HG03354 (cell line): ENCODE measurements around the gene PRKD1.
"Not testable (repeated sequence)": the region's sequence is repeated elsewhere in the genome, so short reads cannot be mapped to it uniquely, and the experiment has no call there.

ENCODE experiments used
- ATAC-seq: cut with Tn5 transposase; IDR thresholded peaks from one replicate; pipeline ENCODE4 v1.9.1; 2021; ENCODE audit warnings: mild to moderate bottlenecking; ENCODE audit not compliant: unreplicated experiment, poor library complexity, severe bottlenecking

PRKD1 gene

DNA sequence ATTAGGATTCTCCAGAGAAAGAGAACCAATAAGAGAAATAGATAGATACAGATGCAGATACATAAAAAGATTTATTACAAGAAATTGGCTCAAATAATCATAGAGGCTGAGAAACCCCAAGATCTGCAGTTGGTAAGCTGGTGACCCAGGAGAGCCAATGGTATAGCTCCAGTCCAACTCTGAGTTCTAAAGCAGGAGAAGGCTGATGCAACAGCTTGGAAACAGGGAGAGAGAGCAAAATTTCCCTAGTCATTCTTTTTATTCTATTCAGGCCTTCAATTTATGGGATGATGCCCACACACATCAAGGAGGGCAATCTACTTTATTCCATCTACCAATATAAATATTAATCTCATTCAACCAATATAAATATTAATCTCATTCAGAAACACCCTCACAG lies 218.2 kb downstream of the PRKD1 start:
- ATAC-seq = no peak

GRCh38 chr14:29706700-29707099 lies 220.9 kb downstream of the PRKD1 start:
- no peak for ATAC-seq

DNA sequence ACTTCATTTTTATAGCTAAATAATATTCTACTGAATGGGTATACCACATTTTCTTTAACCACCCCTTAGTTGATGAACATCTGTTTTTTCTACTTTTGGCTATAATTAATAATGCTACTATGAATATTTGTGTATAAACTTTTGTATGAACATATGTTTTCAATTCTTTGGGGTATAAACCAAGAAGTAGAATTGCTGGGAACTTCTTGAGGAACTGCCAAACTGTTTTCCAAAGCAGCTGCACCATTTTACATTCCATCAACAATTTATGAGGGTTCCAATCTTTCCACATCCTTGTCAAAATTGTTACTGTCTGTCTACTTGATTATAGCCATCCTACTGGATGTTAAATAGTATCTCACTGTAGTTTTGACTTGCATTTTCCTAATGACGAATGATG lies 221.8 kb downstream of the PRKD1 start:
- ATAC-seq = no peak

DNA sequence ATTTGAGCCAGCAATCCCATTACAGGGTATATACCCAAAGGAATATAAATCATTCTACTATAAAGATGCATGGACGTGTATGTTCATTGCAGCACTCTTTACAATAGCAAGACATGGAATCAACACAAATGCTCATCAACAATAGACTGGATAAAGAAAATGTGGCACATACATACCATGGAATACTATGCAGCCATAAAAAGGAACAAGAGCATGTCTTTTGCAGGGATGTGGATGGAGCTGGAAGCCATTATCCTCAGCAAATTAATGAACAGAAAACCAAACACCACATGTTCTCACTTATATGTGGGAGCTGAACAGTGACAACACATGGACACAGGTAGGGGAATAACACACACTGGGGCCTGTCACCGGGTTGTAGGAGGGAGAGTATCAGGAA lies 238.1 kb downstream of the PRKD1 start:
- ATAC-seq = not testable (repeated sequence)

GRCh38 chr14:29687866-29688265 lies 239.8 kb downstream of the PRKD1 start:
- ATAC-seq = no peak

DNA sequence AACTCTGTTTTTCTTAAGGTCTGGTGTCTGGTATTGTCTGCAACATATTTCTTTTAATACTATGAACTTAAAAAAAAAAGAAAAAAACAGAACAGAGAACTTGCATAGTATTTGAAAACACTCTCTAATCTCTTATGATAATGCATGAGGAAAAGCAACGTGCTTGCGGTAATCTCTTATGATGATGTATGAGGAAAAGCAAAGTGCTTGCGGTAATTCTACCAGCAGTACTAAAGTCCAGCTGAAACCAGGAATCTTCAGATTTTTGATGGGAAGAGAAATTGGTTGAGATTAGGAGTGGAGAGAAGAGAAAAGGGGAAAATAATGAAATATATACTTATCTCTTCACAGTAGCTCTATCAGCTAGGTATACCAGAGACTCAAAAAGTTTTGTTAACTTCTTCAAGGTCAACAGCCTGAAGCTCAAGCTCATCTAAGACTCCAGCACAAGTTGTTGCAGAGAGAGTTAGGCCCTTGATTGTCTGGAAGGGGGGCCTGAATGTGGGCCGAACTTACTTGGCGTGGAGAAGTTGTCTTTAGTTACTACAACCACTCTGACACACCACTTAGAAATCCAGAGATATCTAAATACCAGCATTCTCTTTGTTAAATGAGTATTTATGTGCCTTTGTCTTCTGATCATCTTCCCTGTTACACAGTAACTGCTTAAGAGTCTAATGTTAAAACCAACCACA lies 240.4 kb downstream of the PRKD1 start:
- no peak for ATAC-seq

DNA sequence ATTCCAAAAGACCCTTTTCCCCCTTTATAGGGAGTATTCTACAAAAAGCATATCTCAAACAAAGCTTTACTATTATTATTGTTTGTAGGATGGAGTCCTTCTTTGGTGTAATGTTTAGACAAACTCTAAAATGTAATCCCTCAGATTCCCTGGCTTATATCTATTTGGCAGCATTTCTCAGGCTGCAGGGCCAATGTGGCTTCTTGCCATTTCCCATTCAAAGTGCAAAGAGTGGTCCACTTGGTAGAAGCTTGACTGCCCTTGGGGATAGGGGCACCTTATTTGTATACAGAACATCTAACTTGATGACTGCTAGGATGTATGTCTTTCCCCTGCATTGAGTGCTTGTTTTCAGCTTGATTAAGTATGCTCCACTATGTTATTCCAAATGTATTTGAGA lies 242.7 kb downstream of the PRKD1 start:
- ATAC-seq = no peak

DNA sequence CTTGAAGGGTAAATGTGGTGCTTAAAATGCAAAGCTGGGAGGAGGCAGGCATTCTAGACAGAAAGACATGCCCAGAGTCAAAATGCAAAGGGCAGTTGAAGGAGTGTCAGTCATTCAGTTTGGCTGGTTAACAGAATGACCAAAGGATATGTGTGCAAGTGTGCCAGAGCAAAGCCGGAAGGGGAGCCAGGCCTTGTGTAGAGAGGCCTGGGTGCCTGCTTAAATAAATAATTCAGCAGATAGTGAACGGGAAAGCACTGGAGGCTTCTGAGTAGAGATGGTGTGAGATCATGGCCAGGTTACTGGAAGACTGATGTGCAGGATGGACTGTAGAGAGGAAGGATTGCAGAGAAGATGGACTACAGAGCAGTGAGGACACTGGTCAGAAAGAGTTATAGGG lies 244.9 kb downstream of the PRKD1 start:
- no peak for ATAC-seq

DNA sequence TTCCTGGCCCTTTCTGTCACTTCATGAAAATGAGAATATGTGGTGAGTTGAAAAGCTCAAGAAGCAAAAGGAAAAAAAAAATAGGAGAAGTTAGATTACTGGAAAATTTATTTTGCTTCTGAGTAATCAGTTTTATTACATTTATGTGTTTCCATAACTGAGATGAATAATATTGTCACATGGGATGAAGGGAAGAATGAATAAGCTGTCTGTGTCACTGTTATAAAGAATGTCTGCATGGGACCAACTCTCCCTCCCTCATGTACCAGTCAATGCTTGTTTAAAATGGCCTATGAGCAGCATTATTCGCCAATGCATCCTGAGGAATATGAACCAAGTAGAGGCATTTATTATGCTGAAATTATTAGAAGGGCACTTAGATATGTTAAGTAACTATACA lies 246.3 kb downstream of the PRKD1 start:
- no peak for ATAC-seq

- no peak for ATAC-seq
These were observed 252.9 kb downstream of the PRKD1 start for GRCh38 chr14:29674566-29675285.

DNA sequence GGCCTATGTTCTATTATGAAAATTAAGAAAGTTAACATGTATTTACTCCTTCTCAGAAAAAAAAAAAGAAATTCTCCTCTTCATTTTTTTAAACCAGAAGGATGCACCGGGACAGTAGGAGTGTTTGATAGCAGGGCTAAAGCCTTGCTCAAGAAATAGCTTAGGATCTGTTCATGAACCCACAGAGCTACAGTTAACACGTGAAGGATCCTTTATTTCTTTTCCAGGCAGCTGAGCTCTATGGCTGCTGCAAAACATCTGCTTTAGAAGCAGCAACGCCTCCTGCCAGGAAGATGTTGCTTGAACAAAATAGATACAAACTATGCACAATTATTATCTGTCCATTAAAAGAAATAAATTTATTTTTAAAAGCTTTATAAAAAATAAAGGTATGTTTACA lies 254.8 kb downstream of the PRKD1 start:
- ATAC-seq = no peak

DNA sequence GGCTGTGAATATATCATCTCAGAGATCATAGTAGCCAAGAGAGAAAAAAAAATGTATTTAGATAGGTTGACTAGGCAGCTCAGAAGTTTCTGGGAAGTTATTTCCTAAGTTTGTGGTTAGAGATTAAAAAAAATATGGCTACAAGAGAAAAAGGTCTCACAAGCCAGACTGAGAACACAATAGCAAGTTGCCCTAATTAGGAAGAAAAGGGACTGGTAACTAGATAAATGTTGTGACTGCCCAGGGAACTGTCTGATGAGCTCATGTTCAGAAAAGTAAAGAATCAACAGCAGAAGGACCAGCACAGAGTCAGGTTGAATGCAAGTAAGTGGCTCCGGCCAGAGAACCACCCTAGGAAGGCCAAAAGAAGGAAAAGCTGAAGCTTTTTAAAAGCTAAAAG lies 256.6 kb downstream of the PRKD1 start:
- ATAC-seq = no peak

GRCh38 chr14:29668201-29668600 lies 259.4 kb downstream of the PRKD1 start:
- ATAC-seq = no peak

- ATAC-seq = no peak
These were observed 263.1 kb downstream of the PRKD1 start for GRCh38 chr14:29664515-29664914.

- no peak for ATAC-seq
These were observed 264.3 kb downstream of the PRKD1 start for GRCh38 chr14:29663281-29663801.

GRCh38 chr14:29654901-29655550 lies 272.6 kb downstream of the PRKD1 start:
- ATAC-seq = no peak

- ATAC-seq = no peak
These were observed 274.3 kb downstream of the PRKD1 start for GRCh38 chr14:29653303-29653702.

- ATAC-seq = no peak
These were observed 275.1 kb downstream of the PRKD1 start for GRCh38 chr14:29652571-29652970.

DNA sequence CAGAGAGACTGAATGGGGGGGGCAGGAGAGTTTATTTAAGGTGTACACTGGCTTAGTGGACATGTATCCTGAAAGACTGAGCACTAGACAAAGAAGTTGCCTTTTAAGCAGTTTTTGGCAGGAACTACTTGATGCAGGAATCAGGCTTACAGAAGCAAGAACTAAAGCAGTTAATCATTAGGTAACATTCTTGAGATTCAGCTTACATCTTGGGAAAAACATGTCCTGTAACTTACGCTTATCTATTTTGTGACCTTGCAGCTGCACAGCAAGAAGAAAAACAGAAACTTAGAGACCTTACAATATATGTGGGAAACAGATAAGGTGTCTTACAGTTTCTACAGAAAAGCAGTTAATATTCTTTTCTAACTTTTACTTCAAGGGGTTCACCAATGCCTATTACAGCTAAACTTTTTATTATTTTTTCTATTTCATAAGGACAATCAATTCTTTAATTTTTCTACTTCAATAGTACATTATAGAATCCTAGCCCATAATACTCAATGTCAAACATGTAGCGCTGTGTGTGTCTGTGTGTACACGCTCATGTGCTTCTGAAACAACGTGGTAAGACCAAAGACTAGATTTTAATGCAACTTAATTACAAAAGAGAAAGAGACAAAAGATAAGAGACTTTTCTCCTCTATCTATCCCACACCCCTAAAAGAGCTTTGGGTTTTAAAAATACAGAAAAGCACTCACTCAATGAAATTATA lies 276.9 kb downstream of the PRKD1 start:
- no peak for ATAC-seq

- ATAC-seq = no peak
These were observed 278.5 kb downstream of the PRKD1 start for GRCh38 chr14:29649170-29649569.
